Activated T-cell treated with anti-CD3 and anti-CD28 coated beads for 48 hours (primary cell): ENCODE measurements around the gene PTTG1IP.

Experiments used
- DNase-seq: peaks from one replicate; pipeline ENCODE4 v3.0.0-alpha.2; 2020; ENCODE audit warnings: low read depth

The PTTG1IP gene

DNA sequence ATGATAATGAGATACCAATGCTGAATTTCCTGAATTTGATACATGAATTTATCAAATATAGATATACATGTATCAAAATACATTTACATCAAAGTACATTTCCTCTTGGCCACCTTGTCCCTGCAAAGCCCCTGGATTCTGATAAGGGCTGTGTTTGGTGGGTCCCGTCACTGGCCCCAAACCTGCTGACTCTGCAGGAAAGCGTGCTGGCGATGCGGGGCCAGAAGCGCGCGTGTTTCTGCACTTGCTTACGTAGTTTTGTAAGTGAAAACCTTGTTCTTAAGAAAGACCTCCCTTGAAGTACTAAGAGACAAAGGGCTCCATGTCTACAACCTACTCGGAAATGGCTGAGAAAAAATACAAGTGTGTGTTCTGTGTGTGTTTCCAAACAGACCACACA is 36.2 kb upstream of the PTTG1IP start:
- no peak for DNase-seq

DNA sequence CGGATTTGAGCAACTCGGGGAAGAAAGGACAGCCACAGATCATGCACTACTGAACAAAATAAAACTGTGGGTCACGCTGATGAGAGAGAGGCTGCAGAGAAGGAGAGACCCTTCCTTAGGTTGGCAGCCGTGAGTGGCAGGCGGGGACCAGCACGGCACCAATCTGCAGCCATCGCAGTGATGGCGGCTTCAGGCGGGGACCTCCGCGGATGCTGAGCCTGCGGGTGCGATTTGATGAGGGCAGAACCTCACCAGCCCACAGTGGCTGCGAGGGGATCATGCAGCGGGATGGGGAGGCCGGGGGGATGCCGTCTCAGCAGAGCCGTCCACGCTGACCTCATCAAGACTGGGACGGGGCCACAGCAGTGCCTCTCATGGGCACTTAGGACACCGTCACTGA is 35.4 kb upstream of the PTTG1IP start:
- DNase-seq: no peak

GRCh38 chr21:44907966-44908895 is 34.7 kb upstream of the PTTG1IP start:
- no peak for DNase-seq

- no peak for DNase-seq
Observed at GRCh38 chr21:44907225-44907965, 33.9 kb upstream of the PTTG1IP start.

GRCh38 chr21:44905728-44906090 is 32.2 kb upstream of the PTTG1IP start:
- DNase-seq: no peak

DNA sequence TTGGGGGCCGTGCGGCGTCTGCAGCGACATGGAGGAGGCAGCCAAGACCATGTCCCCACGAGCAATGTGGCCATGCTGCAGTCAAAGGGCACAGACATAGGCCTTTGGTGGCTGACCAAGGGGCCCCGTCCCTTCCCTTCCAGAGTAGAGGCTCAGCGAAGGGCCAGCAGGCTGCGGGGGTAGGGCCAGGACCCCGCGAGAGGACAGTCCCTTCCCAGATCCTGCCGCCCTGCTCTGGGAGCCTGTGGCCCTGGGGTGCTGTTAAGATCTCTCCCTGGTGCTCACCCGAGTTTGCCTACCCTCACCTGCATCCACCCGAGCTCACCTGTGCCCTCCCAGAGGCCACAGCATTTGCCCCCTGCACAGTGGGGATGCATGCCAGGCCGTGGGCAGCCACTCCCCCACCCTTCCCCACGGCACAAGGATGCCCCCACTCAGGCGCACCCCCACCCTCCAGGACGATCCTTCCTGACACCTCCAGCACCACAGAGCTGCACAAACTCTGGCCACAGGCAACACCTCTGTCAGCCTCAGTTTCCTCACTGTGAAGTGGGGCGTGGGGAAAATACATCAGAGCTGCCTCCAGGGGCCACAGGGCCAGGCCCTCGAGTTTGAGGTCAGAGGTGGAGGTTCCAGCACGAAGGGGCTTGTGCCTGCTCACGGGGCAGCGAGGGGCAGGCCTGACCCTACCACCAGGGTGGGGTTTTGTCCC is 31.7 kb upstream of the PTTG1IP start:
- no peak for DNase-seq

- no peak for DNase-seq
Observed at GRCh38 chr21:44904141-44904923, 30.8 kb upstream of the PTTG1IP start.

DNA sequence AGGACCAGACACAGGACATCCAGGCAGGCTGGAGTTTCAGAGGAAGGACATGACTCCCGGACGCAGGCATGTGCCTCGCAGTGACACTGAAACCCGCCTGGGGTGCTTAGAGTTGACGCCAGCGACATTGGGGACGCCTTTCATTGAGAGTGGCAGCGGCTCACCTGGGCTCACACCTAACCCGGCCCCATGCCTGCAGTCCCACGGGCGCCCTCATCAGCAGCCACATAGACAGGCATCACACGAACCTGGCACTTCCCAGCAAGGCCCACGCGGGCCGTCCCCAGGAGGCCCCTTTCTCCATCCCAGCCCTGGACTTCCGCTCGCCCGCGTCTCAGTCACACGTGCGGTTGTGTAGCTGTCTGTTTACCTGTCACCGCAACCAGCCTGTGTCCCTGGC is 30.2 kb upstream of the PTTG1IP start:
- DNase-seq: no peak

DNA sequence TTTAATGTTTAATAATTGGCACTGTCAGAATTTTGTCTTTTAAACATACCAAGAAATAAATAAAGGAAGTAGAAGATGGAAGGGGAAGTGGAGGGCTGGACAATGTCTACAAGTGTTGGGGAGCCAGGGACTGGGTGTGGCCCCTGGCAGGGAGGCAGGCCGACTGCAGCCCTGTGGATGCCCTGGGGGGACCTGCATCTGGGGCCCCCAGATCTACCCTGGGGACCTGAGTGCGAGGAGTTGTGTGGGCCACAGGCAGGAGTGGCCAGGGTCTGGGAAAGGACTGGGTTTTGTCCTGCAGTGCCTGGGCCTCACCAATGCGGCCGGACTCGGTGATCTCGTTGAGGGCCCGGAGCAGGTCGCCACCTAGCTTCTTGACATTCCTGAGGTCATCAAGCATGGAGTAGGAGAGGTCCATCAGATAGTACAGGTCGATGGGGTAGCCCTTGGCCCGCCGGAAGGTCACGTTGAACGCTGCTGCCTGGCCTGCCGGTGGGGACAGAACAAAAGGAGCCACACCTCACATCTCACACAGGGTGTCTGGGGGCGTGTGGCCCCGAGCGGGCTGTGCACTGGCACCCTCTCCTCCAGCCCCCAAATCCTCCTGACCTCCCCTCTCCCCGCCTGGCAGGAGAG is 29.7 kb upstream of the PTTG1IP start:
- no peak for DNase-seq

DNA sequence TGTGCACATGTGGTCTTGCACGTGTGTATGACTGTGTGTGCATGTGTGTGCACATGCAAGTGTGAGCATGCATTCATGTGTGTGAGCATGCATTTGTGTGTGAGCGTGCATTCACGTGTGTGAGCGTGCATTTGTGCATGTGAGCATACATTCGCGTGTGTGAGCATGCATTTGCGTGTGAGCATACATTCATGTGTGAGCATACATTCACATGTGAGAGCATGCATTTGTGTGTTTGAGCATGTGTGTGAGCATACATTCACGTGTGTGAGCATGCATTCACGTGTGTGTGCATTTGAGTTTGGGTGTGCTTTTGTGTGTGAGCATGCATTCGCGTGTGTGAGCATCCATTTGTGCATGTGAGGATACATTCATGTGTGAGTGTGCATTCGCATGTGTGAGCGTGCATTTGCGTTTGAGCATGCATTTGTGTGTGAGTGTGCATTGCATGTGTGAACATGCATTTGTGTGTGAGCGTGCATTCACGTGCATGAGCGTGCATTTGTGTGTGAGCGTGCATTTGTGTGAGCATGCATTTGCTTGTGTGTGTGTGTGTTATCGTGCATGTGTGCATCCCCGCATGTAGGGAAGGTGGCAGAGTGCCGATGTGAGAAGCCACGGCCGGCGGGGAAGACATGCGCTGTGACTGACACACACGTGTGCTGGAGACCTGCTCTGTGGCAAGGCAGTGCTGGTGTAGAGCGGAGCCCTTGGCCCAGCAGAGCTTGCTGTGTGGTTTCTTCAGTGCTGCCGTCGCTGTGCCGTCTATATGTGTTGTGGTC is 29.0 kb upstream of the PTTG1IP start:
- DNase-seq: no peak

GRCh38 chr21:44901391-44902074 is 28.0 kb upstream of the PTTG1IP start:
- no peak for DNase-seq

DNA sequence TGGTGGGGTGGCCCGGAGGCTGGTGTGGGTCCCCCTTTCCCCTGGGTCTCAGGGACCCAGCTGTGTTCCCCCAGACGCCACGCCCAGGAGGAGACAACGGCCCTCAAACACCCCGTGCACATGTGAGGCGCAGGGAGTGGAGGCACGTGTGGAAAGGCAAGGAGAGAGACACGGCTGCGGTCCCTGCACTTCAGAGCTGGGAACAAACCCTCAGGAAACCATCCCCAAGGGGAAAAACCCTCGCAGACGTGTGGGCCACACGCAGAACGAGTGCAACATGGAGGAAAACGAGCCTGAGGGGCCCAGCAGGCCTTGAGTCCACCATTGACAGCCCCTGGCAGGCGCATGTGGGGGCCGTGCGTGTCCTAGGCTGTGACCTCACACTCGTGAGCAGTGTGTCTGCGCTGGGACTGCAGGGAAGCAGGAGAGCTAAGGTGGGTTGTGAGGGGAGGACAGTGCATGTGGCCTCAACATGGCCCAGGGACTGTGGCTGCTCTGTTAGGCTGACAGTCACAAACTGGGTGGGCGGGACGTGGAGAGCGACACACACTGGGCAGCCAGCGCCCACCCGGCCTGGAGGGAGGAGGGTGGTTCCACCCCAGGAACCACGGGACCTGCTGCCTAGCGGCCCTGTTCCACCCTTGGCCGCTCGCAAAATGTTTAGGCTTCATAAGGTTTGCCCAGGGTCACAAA is 27.2 kb upstream of the PTTG1IP start:
- no peak for DNase-seq

DNA sequence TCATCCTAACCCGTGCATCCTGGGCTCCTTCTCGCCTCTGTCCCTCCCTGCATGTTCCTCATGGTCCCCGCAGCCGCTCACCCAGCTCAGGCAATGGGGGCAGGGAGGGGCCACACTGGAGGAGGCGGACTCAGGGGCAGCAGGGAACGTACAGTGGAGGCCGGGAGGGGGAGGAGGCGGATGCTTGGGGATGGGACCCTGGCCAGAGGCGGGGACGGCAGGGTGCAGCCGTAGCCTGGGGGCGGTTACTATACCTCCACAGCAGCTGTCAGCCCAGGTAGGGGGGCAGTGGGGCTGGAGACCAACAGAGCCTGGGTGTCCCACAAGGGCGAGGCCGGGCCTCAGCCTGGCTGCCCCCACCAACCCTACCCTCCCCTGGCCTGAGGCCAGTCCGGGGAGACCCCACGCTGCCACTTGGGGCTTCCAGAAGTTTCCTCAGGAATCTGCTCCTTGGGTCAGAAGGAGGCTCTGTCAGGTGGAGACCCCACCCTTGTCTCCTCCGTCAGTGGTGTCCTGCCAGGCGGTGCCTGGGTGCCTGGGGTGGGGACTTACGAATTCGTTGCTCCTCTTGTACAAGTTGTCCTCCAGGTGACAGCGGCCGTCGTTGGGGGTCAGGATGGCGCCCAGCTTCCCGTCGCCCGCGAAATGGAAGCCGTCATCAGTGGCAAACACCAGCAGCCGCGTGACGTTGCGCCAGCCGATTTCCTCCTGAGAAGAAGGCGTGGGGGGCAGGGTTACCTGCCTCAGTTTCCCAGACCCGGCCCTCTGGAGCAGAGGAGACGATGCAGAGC is 26.5 kb upstream of the PTTG1IP start:
- DNase-seq: no peak

DNA sequence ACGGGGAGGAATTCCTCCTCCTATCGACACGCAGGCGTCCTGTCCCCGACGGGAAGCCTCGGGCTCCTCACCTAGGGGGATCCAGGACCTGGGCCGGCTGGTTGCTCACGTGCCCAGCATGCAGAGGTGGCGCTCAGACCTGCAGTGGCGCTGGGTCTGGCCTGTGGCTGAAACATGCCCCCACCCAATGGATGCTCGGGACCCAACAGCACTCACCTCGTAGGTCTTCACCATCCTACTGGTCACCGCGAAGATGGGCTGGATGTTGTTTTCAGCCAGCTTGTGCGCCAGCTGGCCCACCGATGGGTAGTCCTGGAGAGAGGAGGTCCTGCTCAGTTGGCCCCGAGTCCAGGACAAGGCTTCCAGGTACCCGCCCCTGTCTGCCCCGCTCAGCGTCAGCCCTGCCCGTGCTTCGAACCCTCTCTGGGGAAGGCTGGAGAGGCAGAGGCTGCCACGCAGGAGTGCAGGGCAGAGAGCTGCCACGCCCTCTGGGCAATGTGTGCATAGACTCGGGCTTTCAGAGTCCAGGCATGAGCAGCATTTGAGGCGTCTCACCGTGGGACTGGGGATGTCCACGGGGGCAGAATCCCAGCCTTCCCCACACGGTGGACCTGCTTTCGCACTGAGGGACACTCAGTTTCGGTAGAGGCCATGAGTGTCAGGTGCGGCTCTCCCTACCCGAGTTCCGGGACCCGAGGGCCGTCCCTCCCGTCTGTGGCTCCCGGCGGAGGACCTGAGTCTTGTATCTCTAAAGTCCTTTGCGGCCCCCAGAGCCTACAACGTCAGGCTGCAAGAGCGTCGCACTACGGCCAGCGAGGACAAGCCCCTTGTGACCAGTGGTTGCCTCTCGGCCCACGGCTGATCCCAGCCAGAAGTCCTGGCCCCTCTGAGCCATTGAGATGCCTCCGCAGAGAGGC is 25.6 kb upstream of the PTTG1IP start:
- no peak for DNase-seq

DNA sequence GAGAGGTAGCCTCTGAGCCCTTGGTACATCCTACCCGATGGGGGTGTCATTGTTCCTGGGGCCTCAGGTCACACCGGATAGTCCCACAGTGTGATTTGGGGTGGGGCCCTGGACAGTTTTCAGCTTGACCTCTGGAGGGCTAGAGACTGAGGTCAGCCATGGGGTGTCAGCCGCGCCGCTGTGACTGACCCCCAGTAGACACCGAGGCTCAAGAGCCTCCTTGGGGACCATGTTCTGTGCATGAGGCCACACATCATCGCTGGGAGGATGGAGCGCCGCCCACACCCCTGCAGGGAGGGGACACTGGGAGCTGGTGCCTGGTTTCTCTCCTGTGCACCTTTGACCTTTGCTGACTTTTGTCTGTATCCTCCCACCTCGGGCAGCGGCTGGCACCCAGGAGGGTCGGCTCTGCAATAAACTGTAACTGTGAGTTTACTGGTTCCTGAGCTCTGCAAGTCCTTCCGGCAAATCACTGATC is 24.6 kb upstream of the PTTG1IP start:
- no peak for DNase-seq

DNA sequence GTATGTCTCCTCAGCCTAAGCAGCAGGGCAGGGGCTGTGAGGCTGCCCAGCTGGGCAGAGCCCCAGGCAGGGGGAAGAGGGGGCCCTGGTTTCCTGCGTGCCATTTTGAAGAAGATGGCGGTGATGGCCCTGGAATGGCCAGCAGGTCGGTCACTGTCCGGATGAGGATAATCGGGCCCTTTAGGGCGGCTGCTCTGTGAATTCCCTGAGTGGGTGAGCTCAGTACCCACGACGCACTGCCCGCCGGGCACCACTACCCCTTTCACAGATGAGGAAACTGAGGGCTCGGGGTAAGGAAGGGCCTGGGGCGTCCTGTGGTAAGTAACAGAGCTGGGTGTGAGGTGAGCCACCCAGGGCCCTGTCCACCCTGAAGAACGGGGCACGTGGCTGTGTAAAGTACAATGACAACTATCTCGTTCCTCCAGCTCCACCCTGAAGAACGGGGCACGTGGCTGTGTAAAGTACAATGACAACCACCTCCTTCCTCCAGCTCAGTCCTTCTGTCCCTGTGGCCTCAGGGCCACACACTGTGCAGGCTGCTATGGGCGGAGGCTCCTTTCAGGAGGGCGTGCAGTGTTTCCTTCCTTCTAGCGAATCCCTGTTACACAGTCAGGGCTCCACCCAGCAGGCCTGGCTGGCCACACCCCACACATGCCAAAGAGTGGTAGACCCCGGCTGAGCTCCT is 24.0 kb upstream of the PTTG1IP start:
- no peak for DNase-seq
